Astrocyte (in vitro differentiated cells and primary cell): ENCODE data around the gene PCDHAC2.

Experiments
- CTCF ChIP-seq: IDR thresholded peaks from 2 replicates; pipeline ENCODE4 v1.5.1; 2011; ENCODE audit warnings: low read depth, mild to moderate bottlenecking, inconsistent platforms, low read length, moderate library complexity; ENCODE audit not compliant: insufficient read depth
- EZH2 ChIP-seq: IDR thresholded peaks from 2 replicates; pipeline ENCODE4 v1.6.1; 2012; ENCODE audit warnings: mild to moderate bottlenecking, low read length, inconsistent platforms; ENCODE audit not compliant: insufficient read depth

- no peak for TF ChIP-seq CTCF
- no peak for TF ChIP-seq EZH2
These were observed 377 bp upstream of the PCDHAC2 start for GRCh38 chr5:140965905-140966292.
